HL-60 (cell line): ENCODE measurements around the gene NFKBIB.
A peak's percentile ranks its signal among the peaks of the same experiment; 100 is the strongest.

Experiments
- GABPA ChIP-seq: IDR thresholded peaks from 2 replicates; pipeline ENCODE4 v1.6.1; 2012; ENCODE audit warnings: low read depth
- POLR2AphosphoS5 ChIP-seq: IDR thresholded peaks from 2 replicates; pipeline ENCODE4 v1.6.1; 2012; ENCODE audit warnings: low read depth
- SPI1 ChIP-seq: IDR thresholded peaks from 2 replicates; pipeline ENCODE4 v1.6.1; 2012; ENCODE audit warnings: low read depth, mild to moderate bottlenecking, borderline replicate concordance
- TF ChIP-seq, protein P1 (sequence below): IDR thresholded peaks from one replicate; pipeline ENCODE4 v1.5.1; 2011; ENCODE audit warnings: low read length, control low read depth, inconsistent platforms; ENCODE audit not compliant: insufficient read depth
- TF ChIP-seq, protein P2 (sequence below): IDR thresholded peaks from 2 replicates; pipeline ENCODE4 v1.6.1; 2012; ENCODE audit warnings: low read depth; ENCODE audit not compliant: insufficient replicate concordance

DNA sequence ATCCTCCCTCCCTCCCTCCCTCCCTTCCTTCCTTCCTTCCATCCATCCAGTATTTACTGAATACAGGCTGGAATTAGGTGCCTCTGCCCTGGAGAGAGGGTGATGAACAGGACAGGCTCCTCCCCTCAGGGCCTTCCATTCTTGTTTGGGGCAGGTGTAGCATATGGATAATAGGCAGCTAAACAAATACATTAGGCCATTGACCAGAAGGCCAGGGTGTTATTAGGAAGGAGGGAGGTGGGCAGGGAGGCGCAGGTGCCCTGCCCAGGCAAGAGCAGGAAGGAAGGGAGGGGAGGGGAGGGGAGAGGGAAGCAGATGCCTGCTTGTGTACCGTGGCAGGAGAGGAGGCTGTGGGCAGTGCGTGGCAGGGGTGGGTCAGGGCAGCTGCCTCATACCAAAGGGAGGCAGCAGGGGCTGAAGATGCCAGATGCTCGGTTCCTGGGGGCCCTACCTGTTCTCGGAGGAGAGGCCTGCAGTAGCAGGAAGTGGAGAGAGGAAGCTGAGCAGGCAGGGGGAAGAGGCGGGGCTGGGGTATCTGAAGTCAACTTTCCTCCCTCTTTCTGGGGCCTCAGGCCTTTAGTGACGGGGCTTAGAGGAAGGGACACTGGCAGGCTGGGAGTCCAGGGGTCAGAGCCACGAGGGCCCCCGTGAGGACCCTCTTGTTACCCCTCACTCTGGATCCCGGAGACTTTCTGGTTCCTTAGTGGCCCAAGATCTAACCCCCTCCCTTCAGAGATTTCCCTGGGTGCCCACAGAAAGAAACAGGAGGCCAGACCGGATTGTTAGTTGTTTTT lies 21.8 kb upstream of the NFKBIB start, which contains the start of gene RINL:
- TF ChIP-seq, protein P1, sequence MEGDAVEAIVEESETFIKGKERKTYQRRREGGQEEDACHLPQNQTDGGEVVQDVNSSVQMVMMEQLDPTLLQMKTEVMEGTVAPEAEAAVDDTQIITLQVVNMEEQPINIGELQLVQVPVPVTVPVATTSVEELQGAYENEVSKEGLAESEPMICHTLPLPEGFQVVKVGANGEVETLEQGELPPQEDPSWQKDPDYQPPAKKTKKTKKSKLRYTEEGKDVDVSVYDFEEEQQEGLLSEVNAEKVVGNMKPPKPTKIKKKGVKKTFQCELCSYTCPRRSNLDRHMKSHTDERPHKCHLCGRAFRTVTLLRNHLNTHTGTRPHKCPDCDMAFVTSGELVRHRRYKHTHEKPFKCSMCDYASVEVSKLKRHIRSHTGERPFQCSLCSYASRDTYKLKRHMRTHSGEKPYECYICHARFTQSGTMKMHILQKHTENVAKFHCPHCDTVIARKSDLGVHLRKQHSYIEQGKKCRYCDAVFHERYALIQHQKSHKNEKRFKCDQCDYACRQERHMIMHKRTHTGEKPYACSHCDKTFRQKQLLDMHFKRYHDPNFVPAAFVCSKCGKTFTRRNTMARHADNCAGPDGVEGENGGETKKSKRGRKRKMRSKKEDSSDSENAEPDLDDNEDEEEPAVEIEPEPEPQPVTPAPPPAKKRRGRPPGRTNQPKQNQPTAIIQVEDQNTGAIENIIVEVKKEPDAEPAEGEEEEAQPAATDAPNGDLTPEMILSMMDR = no peak
- TF ChIP-seq, protein P2, sequence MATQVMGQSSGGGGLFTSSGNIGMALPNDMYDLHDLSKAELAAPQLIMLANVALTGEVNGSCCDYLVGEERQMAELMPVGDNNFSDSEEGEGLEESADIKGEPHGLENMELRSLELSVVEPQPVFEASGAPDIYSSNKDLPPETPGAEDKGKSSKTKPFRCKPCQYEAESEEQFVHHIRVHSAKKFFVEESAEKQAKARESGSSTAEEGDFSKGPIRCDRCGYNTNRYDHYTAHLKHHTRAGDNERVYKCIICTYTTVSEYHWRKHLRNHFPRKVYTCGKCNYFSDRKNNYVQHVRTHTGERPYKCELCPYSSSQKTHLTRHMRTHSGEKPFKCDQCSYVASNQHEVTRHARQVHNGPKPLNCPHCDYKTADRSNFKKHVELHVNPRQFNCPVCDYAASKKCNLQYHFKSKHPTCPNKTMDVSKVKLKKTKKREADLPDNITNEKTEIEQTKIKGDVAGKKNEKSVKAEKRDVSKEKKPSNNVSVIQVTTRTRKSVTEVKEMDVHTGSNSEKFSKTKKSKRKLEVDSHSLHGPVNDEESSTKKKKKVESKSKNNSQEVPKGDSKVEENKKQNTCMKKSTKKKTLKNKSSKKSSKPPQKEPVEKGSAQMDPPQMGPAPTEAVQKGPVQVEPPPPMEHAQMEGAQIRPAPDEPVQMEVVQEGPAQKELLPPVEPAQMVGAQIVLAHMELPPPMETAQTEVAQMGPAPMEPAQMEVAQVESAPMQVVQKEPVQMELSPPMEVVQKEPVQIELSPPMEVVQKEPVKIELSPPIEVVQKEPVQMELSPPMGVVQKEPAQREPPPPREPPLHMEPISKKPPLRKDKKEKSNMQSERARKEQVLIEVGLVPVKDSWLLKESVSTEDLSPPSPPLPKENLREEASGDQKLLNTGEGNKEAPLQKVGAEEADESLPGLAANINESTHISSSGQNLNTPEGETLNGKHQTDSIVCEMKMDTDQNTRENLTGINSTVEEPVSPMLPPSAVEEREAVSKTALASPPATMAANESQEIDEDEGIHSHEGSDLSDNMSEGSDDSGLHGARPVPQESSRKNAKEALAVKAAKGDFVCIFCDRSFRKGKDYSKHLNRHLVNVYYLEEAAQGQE = no peak
- TF ChIP-seq POLR2AphosphoS5 (peak; percentile 51; the same call in 1 of the 2 replicates), GABPA (no peak), SPI1 (peak; percentile 88)
